GM18526 (cell line): Measurements from ENCODE around the gene MMP19.

Experiments
- POLR2A ChIP-seq: IDR thresholded peaks from 3 replicates; pipeline ENCODE4 v1.6.1; 2011; ENCODE audit not compliant: insufficient read length; ENCODE audit errors: extremely low read depth

Gene MMP19, protein sequence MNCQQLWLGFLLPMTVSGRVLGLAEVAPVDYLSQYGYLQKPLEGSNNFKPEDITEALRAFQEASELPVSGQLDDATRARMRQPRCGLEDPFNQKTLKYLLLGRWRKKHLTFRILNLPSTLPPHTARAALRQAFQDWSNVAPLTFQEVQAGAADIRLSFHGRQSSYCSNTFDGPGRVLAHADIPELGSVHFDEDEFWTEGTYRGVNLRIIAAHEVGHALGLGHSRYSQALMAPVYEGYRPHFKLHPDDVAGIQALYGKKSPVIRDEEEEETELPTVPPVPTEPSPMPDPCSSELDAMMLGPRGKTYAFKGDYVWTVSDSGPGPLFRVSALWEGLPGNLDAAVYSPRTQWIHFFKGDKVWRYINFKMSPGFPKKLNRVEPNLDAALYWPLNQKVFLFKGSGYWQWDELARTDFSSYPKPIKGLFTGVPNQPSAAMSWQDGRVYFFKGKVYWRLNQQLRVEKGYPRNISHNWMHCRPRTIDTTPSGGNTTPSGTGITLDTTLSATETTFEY

DNA sequence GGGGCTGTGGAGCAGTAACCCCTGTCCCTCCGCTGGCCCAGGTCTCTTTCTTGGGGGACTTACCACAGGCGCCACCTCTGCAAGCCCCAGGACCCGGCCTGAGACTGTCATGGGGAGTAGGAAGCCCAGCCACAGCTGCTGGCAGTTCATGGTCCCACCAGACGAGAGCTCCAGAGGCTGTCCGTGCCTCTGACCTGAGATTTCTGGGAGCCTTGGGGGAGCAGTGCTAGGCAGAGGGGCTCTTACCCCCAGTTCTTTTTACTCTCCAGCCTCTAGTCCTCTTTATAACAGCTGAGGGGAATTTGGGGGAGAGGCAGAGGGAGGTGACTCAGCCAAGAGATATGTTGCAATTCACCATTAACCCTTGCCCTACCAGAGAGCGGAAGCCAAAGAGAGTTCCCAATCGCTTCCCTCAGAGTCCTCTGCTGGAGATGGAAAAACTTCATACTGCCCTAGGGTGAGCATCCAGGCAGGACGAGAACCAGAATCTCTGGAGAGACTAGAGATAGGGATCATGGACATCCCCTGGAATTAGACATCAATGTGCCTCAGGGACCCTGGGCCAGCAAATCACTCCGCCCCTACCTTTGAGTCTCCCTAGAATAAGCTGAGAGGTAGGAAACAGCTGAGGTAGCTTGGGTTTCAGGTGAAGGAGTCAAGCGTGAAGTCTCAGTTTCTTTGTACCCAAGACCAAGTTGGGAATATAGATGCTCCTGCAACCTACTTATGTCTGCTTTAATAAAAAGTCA lies at the start of gene MMP19:
TSS of gene MMP19 (minus strand) at position 256 of the 749 bp plus-strand sequence. CDS start at position 150, 106 bp downstream.
- no peak for TF ChIP-seq POLR2A

DNA sequence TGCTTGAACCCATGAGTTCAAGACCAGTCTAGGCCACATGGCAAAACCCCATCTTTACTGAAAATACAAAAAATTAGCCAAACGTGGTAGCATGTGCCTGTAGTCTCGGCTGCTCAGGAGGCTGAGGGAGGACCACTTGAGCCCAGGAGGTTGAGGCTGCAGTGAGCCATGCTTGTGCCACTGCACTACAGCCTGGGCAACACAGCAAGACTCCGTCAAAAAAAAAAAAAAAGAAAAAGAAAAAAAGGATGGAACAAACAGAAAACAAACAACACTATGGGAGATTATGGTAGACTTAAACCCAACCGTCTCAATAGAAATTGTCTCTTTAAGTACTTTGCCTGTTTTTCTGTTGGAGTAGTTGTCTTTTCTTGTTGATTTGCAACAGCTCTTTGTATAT lies 48.6 kb upstream of the MMP19 start:
- TF ChIP-seq POLR2A, result no peak

- TF ChIP-seq POLR2A, result no peak
Measured at GRCh38 chr12:55885113-55885512, 42.4 kb upstream of the MMP19 start.

DNA sequence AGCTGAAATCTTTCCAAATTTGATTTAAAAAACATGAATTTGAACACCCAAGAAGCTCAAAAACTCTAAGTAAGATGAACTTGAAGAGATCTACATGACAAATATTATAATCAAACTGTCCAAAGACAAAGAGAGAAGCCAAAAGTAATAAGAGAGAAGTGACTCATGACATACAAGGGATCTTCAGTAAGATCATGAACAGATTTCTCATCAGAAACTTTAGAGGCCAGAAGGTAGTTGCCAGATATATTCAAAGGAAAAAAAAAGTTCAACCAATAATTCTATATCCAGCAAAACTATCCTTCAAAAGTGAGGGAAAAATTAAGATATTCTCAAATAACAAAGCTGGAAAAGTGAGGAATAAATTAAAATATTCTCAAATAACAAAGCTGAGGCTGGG lies 35.1 kb upstream of the MMP19 start:
- no peak for TF ChIP-seq POLR2A

DNA sequence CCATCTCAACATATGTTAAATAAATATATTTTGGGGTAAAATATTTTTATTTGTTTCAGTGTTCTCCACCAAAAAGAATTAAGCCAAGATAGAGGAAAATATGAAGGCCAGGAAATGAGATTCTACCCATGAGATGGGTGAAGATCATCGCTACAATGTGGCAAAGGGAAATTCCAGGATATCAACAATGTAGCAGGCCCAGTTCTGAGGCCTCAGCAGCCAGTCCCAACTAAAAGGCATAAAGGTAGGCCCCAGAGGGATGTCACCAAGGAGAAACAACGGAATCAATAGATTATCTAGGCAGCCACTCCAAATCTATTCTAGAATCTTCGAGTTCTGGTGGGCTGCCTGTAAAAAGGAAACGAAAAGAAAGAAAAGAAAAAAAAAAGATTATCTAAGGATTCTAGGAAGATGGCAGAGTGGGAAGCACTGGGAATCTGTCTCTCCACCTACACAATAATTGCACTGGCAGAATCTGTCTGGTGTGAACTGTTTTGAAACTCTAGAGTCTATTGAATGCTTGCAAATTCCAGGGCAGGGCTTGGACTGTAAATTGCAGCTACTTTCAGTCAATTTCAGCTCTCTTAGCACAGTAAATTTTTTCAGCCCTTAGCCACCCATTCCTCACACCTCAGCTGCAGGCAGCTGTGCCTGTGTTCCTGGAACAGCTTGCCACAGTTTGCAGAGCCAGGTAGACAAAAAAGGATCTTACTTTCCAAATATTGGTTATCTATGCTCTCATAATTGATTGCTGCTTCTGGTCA lies 33.1 kb upstream of the MMP19 start:
- no peak for TF ChIP-seq POLR2A

- TF ChIP-seq POLR2A, result no peak
Measured at GRCh38 chr12:55874443-55874842, 31.7 kb upstream of the MMP19 start.

DNA sequence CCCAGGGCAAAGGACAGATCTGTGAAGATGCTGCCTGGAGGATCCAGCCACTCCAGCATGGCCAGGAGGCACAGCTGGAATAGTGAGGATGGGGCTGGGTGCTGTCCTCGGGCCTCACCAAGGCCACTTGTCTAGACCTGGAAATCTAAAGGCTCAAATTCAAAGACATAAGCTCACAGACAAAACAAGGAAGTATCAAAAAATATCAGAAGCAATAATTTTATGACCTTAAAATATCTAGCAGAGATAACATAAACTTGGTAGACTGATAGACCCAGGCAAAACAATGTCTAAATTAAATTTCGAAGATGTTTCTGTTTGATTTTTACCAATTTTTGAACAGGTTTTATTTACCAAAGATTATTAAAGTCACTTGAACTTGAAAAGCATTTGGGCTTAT lies 22.6 kb upstream of the MMP19 start:
- TF ChIP-seq POLR2A, result no peak

- TF ChIP-seq POLR2A, result no peak
Measured at GRCh38 chr12:55862286-55862685, 19.6 kb upstream of the MMP19 start.

GRCh38 chr12:55861871-55862270 lies 19.1 kb upstream of the MMP19 start:
- no peak for TF ChIP-seq POLR2A

DNA sequence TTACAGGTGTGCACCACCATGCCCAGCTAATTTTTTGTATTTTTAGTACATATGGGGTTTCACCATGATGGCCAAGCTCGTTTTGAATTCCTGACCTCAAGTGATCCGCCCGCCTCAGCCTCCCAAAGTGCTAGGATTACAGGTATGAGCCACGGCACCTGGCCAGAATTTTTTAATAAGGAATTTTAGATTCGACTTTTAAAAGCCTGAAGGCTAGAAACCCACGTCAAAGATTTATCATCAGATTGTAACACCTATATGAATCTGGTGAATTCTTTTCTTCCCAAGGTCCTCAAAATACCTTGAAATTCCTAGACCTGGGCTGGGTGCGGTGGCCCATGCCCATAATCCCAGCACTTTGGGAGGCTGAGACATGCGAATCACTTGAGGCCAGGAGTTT lies 18.7 kb upstream of the MMP19 start:
- no peak for TF ChIP-seq POLR2A

GRCh38 chr12:55852740-55853139 lies 10.0 kb upstream of the MMP19 start:
- no peak for TF ChIP-seq POLR2A

GRCh38 chr12:55850893-55851292 lies 8.2 kb upstream of the MMP19 start:
- TF ChIP-seq POLR2A, result no peak

DNA sequence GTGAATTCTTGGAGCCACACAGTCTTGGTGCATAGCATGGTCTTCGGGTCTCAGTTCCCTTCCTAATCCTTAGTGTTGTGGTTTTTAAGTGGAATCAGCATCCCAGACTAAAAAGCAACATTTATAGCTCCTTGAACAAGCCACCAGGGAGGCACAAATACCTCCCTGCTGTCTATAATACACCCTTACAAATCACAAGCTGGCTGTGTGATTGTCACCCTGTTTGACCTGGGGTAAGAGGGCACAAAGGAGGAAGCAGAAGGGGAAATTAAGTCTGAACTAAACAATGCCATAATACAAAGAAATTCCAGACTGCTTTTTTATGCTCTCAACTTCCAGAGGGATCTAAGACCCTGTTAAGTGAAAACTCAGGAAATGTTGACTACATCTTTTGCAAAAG lies 7.7 kb upstream of the MMP19 start:
- TF ChIP-seq POLR2A, result no peak

DNA sequence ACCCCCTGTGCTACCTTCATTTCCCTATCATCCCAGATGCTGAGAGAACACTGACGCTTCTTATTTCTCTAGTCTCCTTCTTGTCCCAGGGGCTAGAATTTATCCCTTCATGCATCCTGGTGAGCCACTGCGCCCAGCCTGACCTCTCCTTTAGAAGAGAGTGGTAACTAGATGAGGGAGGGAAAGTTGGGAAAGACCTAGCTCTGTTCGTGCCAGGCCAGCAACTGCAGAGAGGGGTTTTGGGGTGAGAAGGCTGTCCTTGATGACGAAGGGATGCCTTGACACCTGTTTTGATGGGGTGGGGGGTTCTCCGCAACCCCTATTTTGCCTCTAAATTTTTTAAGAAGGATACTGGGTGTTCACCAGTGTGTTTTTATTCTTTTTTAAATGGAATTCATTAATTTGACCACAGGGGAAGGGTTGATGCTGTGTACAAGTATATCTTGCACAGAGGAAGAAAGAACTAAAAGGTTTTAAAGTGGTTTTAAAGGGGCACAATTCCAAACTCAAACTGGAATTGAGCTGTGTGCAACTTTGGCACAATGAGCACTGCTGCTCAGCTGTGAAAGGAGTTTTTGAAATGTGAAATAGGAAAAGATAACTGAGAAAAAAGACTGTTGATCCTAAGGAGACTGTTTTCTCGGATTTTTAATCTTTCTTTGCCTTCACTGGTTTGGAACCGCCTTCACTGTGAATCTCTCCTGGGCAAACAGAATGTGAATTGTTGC lies 7.0 kb upstream of the MMP19 start:
- no peak for TF ChIP-seq POLR2A
